Stimulated activated naive B cell treated with anti-CD40 and anti-IgM and Interleukin-4, amounts not matched to agents 10 μg/mL and 1 μg/mL and 100 μg/mL, for 72 hours (primary cell): ENCODE results near the gene HOXD4.

Source experiments
- ATAC-seq, 2 donors: fragments of 150-1000 bp; cut with Tn5 transposase; replicated peaks; 2 replicates each; pipeline ENCODE4 v1.10.0; 2021; ENCODE audit warnings: moderate library complexity in 1 of 2
- DNase-seq: peaks from one replicate; pipeline ENCODE4 v3.0.0; 2021
- H3K27ac Mint-ChIP-seq: one replicate; pipeline ENCODE4 v1.8.0; 2022; ENCODE audit warnings: mild to moderate bottlenecking, mixed read lengths
- H3K27me3 Mint-ChIP-seq, 2 donors: one replicate each; pipeline ENCODE4 v1.8.0; 2022; ENCODE audit warnings: mixed read lengths in 2 of 2
- H3K36me3 Mint-ChIP-seq, 2 donors: one replicate each; pipeline ENCODE4 v1.8.0; 2022; ENCODE audit warnings: mixed read lengths in 2 of 2, mild to moderate bottlenecking in 1 of 2
- H3K4me1 Mint-ChIP-seq, 2 donors: one replicate each; pipeline ENCODE4 v1.8.0; 2022; ENCODE audit warnings: mixed read lengths in 2 of 2, mild to moderate bottlenecking in 1 of 2
- H3K4me3 Mint-ChIP-seq, 2 donors: one replicate each; pipeline ENCODE4 v1.8.0; 2022; ENCODE audit warnings: mild to moderate bottlenecking in 2 of 2, mixed read lengths in 2 of 2, moderate library complexity in 1 of 2
- H3K9me3 Mint-ChIP-seq, 2 donors: one replicate each; pipeline ENCODE4 v1.8.0; 2022; ENCODE audit warnings: mixed read lengths in 2 of 2, mild to moderate bottlenecking in 1 of 2

HOXD4 gene

GRCh38 chr2:176148751-176149421, 2.5 kb upstream of the HOXD4 start:
- no peaks in the 10 kb centered on the region for H3K9me3 Mint-ChIP-seq
- DNase-seq (no peak), ATAC-seq (no peak)
- peaks cover 70 to 96% of the 10 kb centered on the region in 2 donors for H3K27me3 Mint-ChIP-seq
- H3K4me1 Mint-ChIP-seq = peaks cover 3 to 11% of the 10 kb centered on the region in 2 donors
- no peak overlapping the region for H3K4me3 Mint-ChIP-seq
- no peak overlapping the region for H3K27ac Mint-ChIP-seq
- peaks cover 0 to 4% of the 10 kb centered on the region in 2 donors for H3K36me3 Mint-ChIP-seq

GRCh38 chr2:176149481-176149938, 1.8 kb upstream of the HOXD4 start:
- ATAC-seq = no peak

GRCh38 chr2:176149939-176150583, 1.3 kb upstream of the HOXD4 start:
- no peak for DNase-seq
- Mint-ChIP-seq H3K36me3 (peaks cover 0 to 4% of the 10 kb centered on the region in 2 donors), H3K9me3 (no peaks in the 10 kb centered on the region), H3K4me1 (peaks cover 3 to 11% of the 10 kb centered on the region in 2 donors), H3K4me3 (no peak overlapping the region), H3K27ac (no peak overlapping the region), H3K27me3 (peaks cover 75 to 98% of the 10 kb centered on the region in 2 donors)
- ATAC-seq = no peak

More at GRCh38 chr2:176149481-176149938, 1.8 kb upstream of the HOXD4 start:
- peaks cover 72 to 98% of the 10 kb centered on the region in 2 donors for H3K27me3 Mint-ChIP-seq
- H3K27ac Mint-ChIP-seq = no peak overlapping the region
- DNase-seq = no peak
- peaks cover 0 to 4% of the 10 kb centered on the region in 2 donors for H3K36me3 Mint-ChIP-seq
- no peak overlapping the region for H3K4me3 Mint-ChIP-seq
- no peaks in the 10 kb centered on the region for H3K9me3 Mint-ChIP-seq
- peaks cover 3 to 11% of the 10 kb centered on the region in 2 donors for H3K4me1 Mint-ChIP-seq

GRCh38 chr2:176150584-176151441, 537 bp upstream of the HOXD4 start:
- Mint-ChIP-seq H3K27ac (no peak overlapping the region), H3K4me3 (no peak overlapping the region), H3K27me3 (peaks cover 75 to 98% of the 10 kb centered on the region in 2 donors), H3K4me1 (peaks cover 3 to 11% of the 10 kb centered on the region in 2 donors), H3K36me3 (peaks cover 0 to 4% of the 10 kb centered on the region in 2 donors), H3K9me3 (no peaks in the 10 kb centered on the region)
- ATAC-seq (no peak), DNase-seq (no peak)

GRCh38 chr2:176152350-176153181, 1.2 kb downstream of the HOXD4 start:
- H3K36me3 Mint-ChIP-seq = peaks cover 0 to 7% of the 10 kb centered on the region in 2 donors
- H3K27ac Mint-ChIP-seq = no peak overlapping the region
- peaks cover 0 to 3% of the 10 kb centered on the region in 2 donors for H3K9me3 Mint-ChIP-seq
- DNase-seq (no peak), ATAC-seq (no peak)
- H3K4me3 Mint-ChIP-seq = no peak overlapping the region
- H3K4me1 Mint-ChIP-seq = peaks cover 6 to 15% of the 10 kb centered on the region in 2 donors
- H3K27me3 Mint-ChIP-seq = peaks cover 68 to 97% of the 10 kb centered on the region in 2 donors

GRCh38 chr2:176154576-176155252, 3.4 kb downstream of the HOXD4 start:
- no peak for ATAC-seq
- peaks cover 0 to 8% of the 10 kb centered on the region in 2 donors for H3K36me3 Mint-ChIP-seq
- H3K4me1 Mint-ChIP-seq = peaks cover 8 to 17% of the 10 kb centered on the region in 2 donors
- H3K4me3 Mint-ChIP-seq = no peak overlapping the region
- H3K27ac Mint-ChIP-seq = no peak overlapping the region
- DNase-seq = no peak
- peaks cover 0 to 4% of the 10 kb centered on the region in 2 donors for H3K9me3 Mint-ChIP-seq
- H3K27me3 Mint-ChIP-seq = peaks cover 58 to 92% of the 10 kb centered on the region in 2 donors

- no peak overlapping the region for H3K4me3 Mint-ChIP-seq
- peaks cover 0 to 4% of the 10 kb centered on the region in 2 donors for H3K9me3 Mint-ChIP-seq
- H3K27me3 Mint-ChIP-seq = peaks cover 53 to 92% of the 10 kb centered on the region in 2 donors
- ATAC-seq = no peak
- H3K36me3 Mint-ChIP-seq = peaks cover 0 to 5% of the 10 kb centered on the region in 2 donors
- H3K4me1 Mint-ChIP-seq = peaks cover 5 to 13% of the 10 kb centered on the region in 2 donors
- DNase-seq = no peak
- H3K27ac Mint-ChIP-seq = no peak overlapping the region
Measured at GRCh38 chr2:176155356-176156044, 4.2 kb downstream of the HOXD4 start.

GRCh38 chr2:176156301-176156806, 5.0 kb downstream of the HOXD4 start:
- peaks cover 53 to 92% of the 10 kb centered on the region in 2 donors for H3K27me3 Mint-ChIP-seq
- peaks cover 0 to 4% of the 10 kb centered on the region in 2 donors for H3K36me3 Mint-ChIP-seq
- DNase-seq (no peak), ATAC-seq (no peak)
- peak overlapping the region; percentile 42 for H3K27ac Mint-ChIP-seq
- H3K4me3 Mint-ChIP-seq = no peak overlapping the region
- H3K9me3 Mint-ChIP-seq = peaks cover 0 to 7% of the 10 kb centered on the region in 2 donors
- H3K4me1 Mint-ChIP-seq = peaks cover 7 to 8% of the 10 kb centered on the region in 2 donors

GRCh38 chr2:176156807-176157498, 5.6 kb downstream of the HOXD4 start, which contains the start of gene HOXD3:
TSS of gene HOXD3 (plus strand) at chr2:176157307. CDS start at chr2:176169115, 11,808 bp downstream.
- Mint-ChIP-seq H3K9me3 (peaks cover 0 to 7% of the 10 kb centered on the region in 2 donors), H3K27ac (peak within 1 kb of the TSS; percentile 84), H3K4me1 (peaks cover 6 to 7% of the 10 kb centered on the region in 2 donors), H3K27me3 (peaks cover 56 to 92% of the 10 kb centered on the region in 2 donors), H3K36me3 (peaks cover 0 to 4% of the 10 kb centered on the region in 2 donors), H3K4me3 (peak within 1 kb of the TSS; percentile 1 to 71)
- no peak for ATAC-seq
- no peak for DNase-seq

- H3K4me1 Mint-ChIP-seq = peaks cover 6 to 7% of the 10 kb centered on the region in 2 donors
- ATAC-seq (no peak), DNase-seq (no peak)
- peak overlapping the region; percentile 84 for H3K27ac Mint-ChIP-seq
- H3K4me3 Mint-ChIP-seq = peak overlapping the region; percentile 1 to 71
- peaks cover 0 to 7% of the 10 kb centered on the region in 2 donors for H3K9me3 Mint-ChIP-seq
- peaks cover 60 to 90% of the 10 kb centered on the region in 2 donors for H3K27me3 Mint-ChIP-seq
- H3K36me3 Mint-ChIP-seq = peaks cover 0 to 4% of the 10 kb centered on the region in 2 donors
Measured at GRCh38 chr2:176157499-176158185, 6.3 kb downstream of the HOXD4 start.

- Mint-ChIP-seq H3K9me3 (peaks cover 0 to 7% of the 10 kb centered on the region in 2 donors), H3K27me3 (peaks cover 61 to 89% of the 10 kb centered on the region in 2 donors), H3K4me3 (peak overlapping the region in 1 of 2 donors; percentile 23), H3K4me1 (peaks cover 6 to 8% of the 10 kb centered on the region in 2 donors), H3K27ac (peak overlapping the region; percentile 85), H3K36me3 (peaks cover 0 to 4% of the 10 kb centered on the region in 2 donors)
- no peak for ATAC-seq
- no peak for DNase-seq
Measured at GRCh38 chr2:176158186-176158591, 6.8 kb downstream of the HOXD4 start.
